ENCODE results near the gene ZNF804A. TPM values are rescaled to one million over a fixed set of nuclear protein-coding genes. Genes with fewer than 3 reads are reported as not detected.

Gene ZNF804A
- total RNA-seq, 3 donors from 2014 or later: under 0.01 to 0.29 (median 0.16) TPM

DNA sequence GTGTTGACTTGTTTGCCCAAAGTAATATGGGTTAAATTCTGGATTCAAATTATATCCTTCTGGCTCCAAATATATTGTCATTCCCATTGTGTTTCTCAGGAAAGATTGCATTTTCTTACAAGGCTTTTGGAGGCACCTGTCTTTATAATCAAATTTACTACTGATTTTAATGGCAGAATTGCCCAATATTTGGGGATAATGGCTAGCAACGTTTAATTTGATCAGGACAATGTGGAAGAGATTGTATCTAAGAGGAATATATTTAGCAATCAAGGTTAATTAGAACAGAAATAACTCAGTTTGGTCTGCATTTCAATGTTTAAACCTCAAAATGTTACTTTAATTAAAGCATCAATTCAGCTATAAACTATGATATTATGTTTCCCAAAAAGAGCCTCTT, 41.7 kb upstream of the ZNF804A start:
- intact Hi-C loops (cut with DNase I; ENCODE audit: low total_unique reads): no loop called here
- TF ChIP-seq POLR2AphosphoS5 (IDR thresholded peaks at IDR 0.05) (no peak), POLR2A (IDR thresholded peaks at IDR 0.05) (no peak)
- TF ChIP-seq, protein P1, sequence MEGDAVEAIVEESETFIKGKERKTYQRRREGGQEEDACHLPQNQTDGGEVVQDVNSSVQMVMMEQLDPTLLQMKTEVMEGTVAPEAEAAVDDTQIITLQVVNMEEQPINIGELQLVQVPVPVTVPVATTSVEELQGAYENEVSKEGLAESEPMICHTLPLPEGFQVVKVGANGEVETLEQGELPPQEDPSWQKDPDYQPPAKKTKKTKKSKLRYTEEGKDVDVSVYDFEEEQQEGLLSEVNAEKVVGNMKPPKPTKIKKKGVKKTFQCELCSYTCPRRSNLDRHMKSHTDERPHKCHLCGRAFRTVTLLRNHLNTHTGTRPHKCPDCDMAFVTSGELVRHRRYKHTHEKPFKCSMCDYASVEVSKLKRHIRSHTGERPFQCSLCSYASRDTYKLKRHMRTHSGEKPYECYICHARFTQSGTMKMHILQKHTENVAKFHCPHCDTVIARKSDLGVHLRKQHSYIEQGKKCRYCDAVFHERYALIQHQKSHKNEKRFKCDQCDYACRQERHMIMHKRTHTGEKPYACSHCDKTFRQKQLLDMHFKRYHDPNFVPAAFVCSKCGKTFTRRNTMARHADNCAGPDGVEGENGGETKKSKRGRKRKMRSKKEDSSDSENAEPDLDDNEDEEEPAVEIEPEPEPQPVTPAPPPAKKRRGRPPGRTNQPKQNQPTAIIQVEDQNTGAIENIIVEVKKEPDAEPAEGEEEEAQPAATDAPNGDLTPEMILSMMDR (IDR thresholded peaks at IDR 0.05): no peak
- H3K27me3 ChIP-seq: no peaks in the 10 kb centered on the region
- H3K4me3 ChIP-seq: no peak overlapping the region
- H3K27ac ChIP-seq: no peak overlapping the region
- no peaks in the 10 kb centered on the region for H3K36me3 ChIP-seq
- no peaks in the 10 kb centered on the region for H3K9me3 ChIP-seq
- no peaks in the 10 kb centered on the region for H3K4me1 ChIP-seq
- no peak for DNase-seq (ENCODE audit: low spot score in 2 of 2)

DNA sequence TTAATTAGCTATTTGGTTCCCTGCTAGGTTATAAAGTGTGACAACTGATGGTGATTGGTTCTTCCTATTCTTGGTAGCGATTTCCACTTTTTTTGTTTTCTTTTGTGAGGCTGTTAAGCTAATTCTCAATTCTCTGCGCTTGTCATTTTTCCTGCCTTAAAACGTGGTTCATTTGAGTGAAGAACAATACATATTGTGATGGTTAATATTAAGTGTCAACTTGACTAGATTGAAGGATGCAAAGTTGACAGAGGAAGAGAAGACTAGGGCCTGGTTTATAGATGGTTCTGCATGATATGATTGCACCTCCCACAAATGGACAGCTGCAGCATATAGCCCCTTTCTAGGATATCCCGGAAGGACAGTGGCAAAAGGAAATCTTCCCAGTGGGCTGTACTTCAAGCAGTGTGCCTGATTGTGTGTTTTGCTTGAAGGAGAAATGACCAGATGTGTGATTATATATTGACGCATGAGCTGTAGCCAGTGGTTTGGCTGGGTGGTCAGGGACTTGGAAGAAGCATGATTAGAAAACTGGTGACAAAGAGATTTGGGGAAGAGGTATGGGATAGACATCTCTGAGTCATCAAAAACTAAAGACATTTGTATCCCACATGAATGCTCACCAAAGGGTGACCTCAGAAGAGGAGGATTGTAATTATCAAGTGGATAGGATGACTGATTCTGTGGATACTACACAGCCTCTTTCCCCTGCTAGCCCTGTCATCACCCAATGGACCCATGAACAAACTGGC, 39.4 kb upstream of the ZNF804A start:
- intact Hi-C loops (cut with DNase I; ENCODE audit: low total_unique reads): no loop called here
- Histone ChIP-seq H3K27ac (no peak overlapping the region), H3K27me3 (no peaks in the 10 kb centered on the region), H3K4me1 (no peaks in the 10 kb centered on the region), H3K9me3 (no peaks in the 10 kb centered on the region), H3K4me3 (no peak overlapping the region), H3K36me3 (no peaks in the 10 kb centered on the region)
- no peak for TF ChIP-seq POLR2AphosphoS5 (IDR thresholded peaks at IDR 0.05)
- no peak for TF ChIP-seq POLR2A (IDR thresholded peaks at IDR 0.05)
- TF ChIP-seq, protein P1 (IDR thresholded peaks at IDR 0.05): no peak
- DNase-seq (ENCODE audit: low spot score in 2 of 2): no peak

DNA sequence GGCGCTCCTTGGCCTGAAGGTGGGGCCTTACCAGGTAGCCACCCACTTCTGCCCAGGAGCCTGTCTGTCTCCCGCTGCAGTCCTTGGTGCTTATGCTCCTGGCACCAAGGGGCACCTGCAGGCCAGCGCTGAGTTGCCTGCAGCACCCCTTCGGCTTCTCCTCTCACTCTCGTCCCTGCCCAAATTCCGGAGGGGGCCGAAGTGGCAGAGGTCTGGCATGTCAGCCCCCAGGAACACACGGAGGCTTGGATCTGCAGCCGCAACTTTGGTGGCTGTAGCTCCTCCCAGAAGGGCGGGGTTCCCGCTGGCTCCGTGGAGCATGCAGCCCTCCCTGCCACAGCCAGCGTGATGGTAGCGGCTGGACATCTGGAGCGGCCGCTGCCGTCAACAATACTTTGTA, 37.7 kb upstream of the ZNF804A start:
- Histone ChIP-seq H3K9me3 (no peaks in the 10 kb centered on the region), H3K27ac (no peak overlapping the region)

DNA sequence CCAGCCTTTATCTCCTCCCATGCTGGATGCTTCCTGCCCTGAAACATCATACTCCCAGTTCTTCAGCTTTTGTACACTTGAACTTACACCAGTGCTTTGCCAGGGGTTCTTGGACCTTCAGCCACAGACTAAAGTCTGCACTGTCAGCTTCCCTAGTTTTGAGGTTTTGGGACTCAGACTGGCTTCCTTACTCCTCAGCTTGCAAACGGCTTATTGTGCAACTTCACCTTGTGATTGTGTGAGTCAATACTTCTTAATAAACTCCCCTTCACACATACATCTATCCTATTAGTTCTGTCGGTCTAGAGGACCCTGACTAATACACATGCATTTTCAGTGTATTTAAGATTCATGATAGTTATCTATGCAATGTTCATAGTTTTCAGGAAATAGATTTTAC, 35.8 kb upstream of the ZNF804A start:
- Histone ChIP-seq H3K4me1 (no peaks in the 10 kb centered on the region), H3K36me3 (no peaks in the 10 kb centered on the region), H3K27ac (no peak overlapping the region), H3K4me3 (no peak overlapping the region), H3K9me3 (no peaks in the 10 kb centered on the region), H3K27me3 (no peaks in the 10 kb centered on the region)
- intact Hi-C loops (cut with DNase I; ENCODE audit: low total_unique reads): no loop called here
- DNase-seq (ENCODE audit: low spot score in 2 of 2): no peak
- TF ChIP-seq POLR2A (IDR thresholded peaks at IDR 0.05) (no peak), POLR2AphosphoS5 (IDR thresholded peaks at IDR 0.05) (no peak)
- TF ChIP-seq, protein P1 (IDR thresholded peaks at IDR 0.05): no peak

More for the DNA sequence above, 37.7 kb upstream of the ZNF804A start:
- Histone ChIP-seq H3K4me3 (no peak overlapping the region), H3K4me1 (no peaks in the 10 kb centered on the region), H3K27me3 (no peaks in the 10 kb centered on the region), H3K36me3 (no peaks in the 10 kb centered on the region)
- intact Hi-C loops (cut with DNase I; ENCODE audit: low total_unique reads): no loop called here
- no peak for DNase-seq (ENCODE audit: low spot score in 2 of 2)
- TF ChIP-seq, protein P1 (IDR thresholded peaks at IDR 0.05): no peak
- TF ChIP-seq POLR2AphosphoS5 (IDR thresholded peaks at IDR 0.05) (no peak), POLR2A (IDR thresholded peaks at IDR 0.05) (no peak)

DNA sequence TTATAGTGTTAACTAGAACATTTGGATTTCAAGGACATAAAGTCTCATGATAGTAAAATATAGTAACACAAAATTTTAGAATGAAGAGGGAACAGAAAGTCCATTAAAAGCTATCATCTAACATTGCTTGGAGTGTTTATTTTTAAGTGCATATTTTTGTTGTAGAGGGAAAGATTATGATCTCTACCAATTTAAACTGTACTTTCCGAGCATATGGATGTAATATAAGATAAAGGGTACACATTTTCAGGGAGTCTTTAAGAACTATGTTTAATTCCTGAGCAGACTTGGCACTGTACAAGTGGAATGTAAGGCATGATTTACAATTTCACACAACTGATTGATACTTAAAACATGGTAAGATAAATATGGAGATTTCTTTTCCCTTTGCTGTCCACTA, 34.2 kb upstream of the ZNF804A start:
- Histone ChIP-seq H3K27ac (no peak overlapping the region), H3K4me3 (no peak overlapping the region), H3K36me3 (no peaks in the 10 kb centered on the region), H3K4me1 (no peaks in the 10 kb centered on the region), H3K9me3 (no peaks in the 10 kb centered on the region), H3K27me3 (no peaks in the 10 kb centered on the region)
- intact Hi-C loops (cut with DNase I; ENCODE audit: low total_unique reads): no loop called here
- no peak for TF ChIP-seq POLR2AphosphoS5 (IDR thresholded peaks at IDR 0.05)
- TF ChIP-seq, protein P1 (IDR thresholded peaks at IDR 0.05): no peak
- DNase-seq (ENCODE audit: low spot score in 2 of 2): no peak
